Endodermal cell (in vitro differentiated cells): ENCODE data around the gene BRK1. TPM values are rescaled to one million over a fixed set of nuclear protein-coding genes. Genes with fewer than 3 reads are reported as not detected.
"Not testable (repeated sequence)": the region's sequence is repeated elsewhere in the genome, so short reads cannot be mapped to it uniquely, and the experiment has no call there.

ENCODE experiments used
- DNase-seq: peaks from one replicate; pipeline ENCODE4 v3.0.0-alpha.2; 2017
- H3K27ac ChIP-seq: 2 replicates; pipeline ENCODE4 v1.5.1; 2013; ENCODE audit warnings: mild to moderate bottlenecking, low read depth, low read length, moderate library complexity
- H3K27me3 ChIP-seq: 2 replicates; pipeline ENCODE4 v1.6.1; 2013; ENCODE audit warnings: mild to moderate bottlenecking, low read length, moderate library complexity; ENCODE audit not compliant: insufficient read depth, control insufficient read depth, poor library complexity, severe bottlenecking
- H3K36me3 ChIP-seq: 2 replicates; pipeline ENCODE4 v1.7.0; 2013; ENCODE audit warnings: mild to moderate bottlenecking, low read length, moderate library complexity; ENCODE audit not compliant: control insufficient read depth, insufficient read depth
- H3K4me1 ChIP-seq: one replicate; pipeline ENCODE4 v1.7.0; 2013; ENCODE audit warnings: low read length; ENCODE audit not compliant: control insufficient read depth, insufficient read depth
- H3K4me3 ChIP-seq: 2 replicates; pipeline ENCODE4 v1.5.1; 2013; ENCODE audit warnings: mild to moderate bottlenecking, low read length, moderate library complexity
- H3K9ac ChIP-seq: 2 replicates; pipeline ENCODE4 v1.6.1; 2013; ENCODE audit warnings: mild to moderate bottlenecking, low read length, moderate library complexity; ENCODE audit not compliant: poor library complexity, severe bottlenecking; ENCODE audit errors: extremely low read depth
- H3K9me3 ChIP-seq: 2 replicates; pipeline ENCODE4 v1.6.1; 2013; ENCODE audit warnings: mild to moderate bottlenecking, low read length, moderate library complexity; ENCODE audit not compliant: control insufficient read depth
- H3K27ac Mint-ChIP-seq: 2 replicates; pipeline ENCODE4 v1.8.0; 2020; ENCODE audit warnings: mixed read lengths
- H3K27me3 Mint-ChIP-seq: 2 replicates; pipeline ENCODE4 v1.8.0; 2021; ENCODE audit warnings: mild to moderate bottlenecking, mixed read lengths; ENCODE audit not compliant: insufficient read depth
- H3K36me3 Mint-ChIP-seq: 2 replicates; pipeline ENCODE4 v1.8.0; 2020; ENCODE audit warnings: low read depth, mixed read lengths
- H3K4me1 Mint-ChIP-seq: 2 replicates; pipeline ENCODE4 v1.8.0; 2020; ENCODE audit warnings: mixed read lengths
- H3K4me3 Mint-ChIP-seq: 2 replicates; pipeline ENCODE4 v1.8.0; 2020; ENCODE audit warnings: mild to moderate bottlenecking, moderate library complexity, mixed read lengths
- H3K9me3 Mint-ChIP-seq: 2 replicates; pipeline ENCODE4 v1.8.0; 2020; ENCODE audit warnings: mild to moderate bottlenecking, mixed read lengths
- WGBS, 2 experiments: methylation state at CpG; one replicate each; pipeline versions ENCODE4 v1.1.5 to v1.1.7; 2013; ENCODE audit warnings: missing lambda C conversion rate in 2 of 2, mixed read lengths in 1 of 2; ENCODE audit not compliant: insufficient coverage in 1 of 2, insufficient read length in 1 of 2; 5-methylcytosine and 5-hydroxymethylcytosine counted together
- total RNA-seq, 2 donors: library from RNA; stranded (reverse); fragmentation: NEBNext Ultra II Directional in 1 of 2; extraction: Animal tissue kit (Norgen Biotek cat#: 25700) in 1 of 2; gene quantifications; 2 replicates in 1 of 2; 3 replicates in 1 of 2; pipeline ENCODE4 v1.2.1, GENCODE V29; 2021
- TF ChIP-seq, protein P1 (sequence below): fragments of 200-600 bp; sonication (generic); conservative IDR thresholded peaks from 2 replicates; pipeline ENCODE4 v1.5.0; 2021; ENCODE audit warnings: antibody characterized with exemption, mild to moderate bottlenecking

BRK1 gene
- total RNA-seq, 2 donors from 2014 or later, result 110 to 116 TPM

DNA sequence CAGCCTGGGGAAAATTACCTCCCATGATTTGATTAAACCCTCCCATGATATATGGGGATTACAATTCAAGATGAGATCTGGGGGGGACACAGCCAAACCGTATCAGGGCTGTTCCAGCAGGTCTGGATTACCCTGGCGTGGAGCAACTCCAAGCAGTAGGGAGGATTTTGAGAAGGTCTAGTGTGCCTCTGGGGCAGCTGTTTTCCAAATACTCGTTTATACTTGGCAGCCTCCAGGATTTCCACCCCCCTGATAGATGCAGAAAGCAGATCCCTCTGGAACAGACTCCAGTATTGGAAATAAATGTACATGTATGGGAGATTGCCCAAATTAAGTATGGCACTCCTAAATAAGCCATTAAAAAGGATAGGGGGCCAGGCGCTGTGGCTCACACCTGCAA is 41.6 kb downstream of the BRK1 start:
- H3K4me3 Mint-ChIP-seq, result no peak overlapping the region
- no peak overlapping the region for H3K27ac ChIP-seq
- no peaks in the 10 kb centered on the region for H3K4me1 Mint-ChIP-seq

DNA sequence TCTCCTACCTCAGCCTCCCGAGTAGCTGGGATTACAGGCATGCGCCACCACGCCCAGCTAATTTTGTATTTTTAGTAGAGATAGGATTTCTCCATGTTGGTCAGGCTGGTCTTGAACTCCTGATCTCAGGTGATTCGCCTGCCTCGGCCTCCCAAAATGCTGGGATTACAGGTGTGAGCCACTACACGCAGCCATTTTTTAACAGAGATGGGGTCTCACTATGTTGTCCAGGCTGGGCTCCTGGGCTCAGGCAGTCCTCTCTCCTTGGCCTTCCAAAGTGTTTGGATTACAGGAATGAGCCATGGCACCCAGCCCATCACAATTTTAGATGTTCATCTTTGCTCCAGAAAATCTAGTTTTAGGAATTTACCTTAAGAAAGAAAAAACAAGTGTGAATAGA is 43.1 kb downstream of the BRK1 start:
- H3K9ac ChIP-seq, H3K36me3 ChIP-seq, H3K27ac Mint-ChIP-seq, H3K36me3 Mint-ChIP-seq, H3K4me1 ChIP-seq, H3K4me3 ChIP-seq, H3K4me3 Mint-ChIP-seq, H3K27ac ChIP-seq, H3K27me3 Mint-ChIP-seq, H3K9me3 Mint-ChIP-seq, DNase-seq, H3K9me3 ChIP-seq, H3K4me1 Mint-ChIP-seq, H3K27me3 ChIP-seq: not testable (repeated sequence)
- WGBS, 2 experiments, result 94% methylated on average over 4 to 6 of the region's 6 CpGs

More for the DNA sequence above, 41.6 kb downstream of the BRK1 start:
- no peak overlapping the region for H3K4me3 ChIP-seq
- DNase-seq, result no peak
- Mint-ChIP-seq H3K27me3 (peaks cover under 1% of the 10 kb centered on the region), H3K27ac (no peak overlapping the region), H3K9me3 (no peaks in the 10 kb centered on the region), H3K36me3 (peaks cover 22% of the 10 kb centered on the region)
- WGBS, 2 experiments, result 91 to 100% methylated on average over 2 to 4 of the region's 4 CpGs
- no peaks in the 10 kb centered on the region for H3K27me3 ChIP-seq
- TF ChIP-seq, protein P1, sequence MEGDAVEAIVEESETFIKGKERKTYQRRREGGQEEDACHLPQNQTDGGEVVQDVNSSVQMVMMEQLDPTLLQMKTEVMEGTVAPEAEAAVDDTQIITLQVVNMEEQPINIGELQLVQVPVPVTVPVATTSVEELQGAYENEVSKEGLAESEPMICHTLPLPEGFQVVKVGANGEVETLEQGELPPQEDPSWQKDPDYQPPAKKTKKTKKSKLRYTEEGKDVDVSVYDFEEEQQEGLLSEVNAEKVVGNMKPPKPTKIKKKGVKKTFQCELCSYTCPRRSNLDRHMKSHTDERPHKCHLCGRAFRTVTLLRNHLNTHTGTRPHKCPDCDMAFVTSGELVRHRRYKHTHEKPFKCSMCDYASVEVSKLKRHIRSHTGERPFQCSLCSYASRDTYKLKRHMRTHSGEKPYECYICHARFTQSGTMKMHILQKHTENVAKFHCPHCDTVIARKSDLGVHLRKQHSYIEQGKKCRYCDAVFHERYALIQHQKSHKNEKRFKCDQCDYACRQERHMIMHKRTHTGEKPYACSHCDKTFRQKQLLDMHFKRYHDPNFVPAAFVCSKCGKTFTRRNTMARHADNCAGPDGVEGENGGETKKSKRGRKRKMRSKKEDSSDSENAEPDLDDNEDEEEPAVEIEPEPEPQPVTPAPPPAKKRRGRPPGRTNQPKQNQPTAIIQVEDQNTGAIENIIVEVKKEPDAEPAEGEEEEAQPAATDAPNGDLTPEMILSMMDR, result no peak
- H3K36me3 ChIP-seq, result peaks cover 10% of the 10 kb centered on the region
- no peaks in the 10 kb centered on the region for H3K9me3 ChIP-seq
- H3K9ac ChIP-seq, result no peak overlapping the region
- H3K4me1 ChIP-seq, result no peaks in the 10 kb centered on the region

DNA sequence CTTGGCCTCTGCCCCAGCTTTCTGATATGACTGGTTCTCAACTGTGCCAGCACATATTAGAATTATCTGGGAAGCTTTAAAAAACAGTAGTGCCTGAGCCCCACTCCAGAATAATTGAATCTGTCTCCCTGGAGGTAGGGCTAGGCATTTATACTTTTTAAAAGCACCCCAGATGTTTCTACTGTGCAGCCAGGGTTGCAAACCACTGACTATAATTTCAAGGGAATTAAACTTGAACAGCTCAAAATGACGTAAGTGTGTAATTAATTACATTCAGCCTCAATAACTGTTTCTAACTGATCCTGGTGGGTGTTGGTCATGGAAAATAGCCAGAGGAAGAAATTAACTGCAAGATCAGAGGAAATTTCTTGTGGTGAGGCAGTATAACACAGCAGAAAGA is 44.9 kb downstream of the BRK1 start:
- H3K27me3 Mint-ChIP-seq, result peaks cover 2% of the 10 kb centered on the region
- H3K36me3 ChIP-seq, result no peaks in the 10 kb centered on the region
- H3K9me3 Mint-ChIP-seq, result no peaks in the 10 kb centered on the region
- H3K27ac Mint-ChIP-seq, result no peak overlapping the region
- no peak overlapping the region for H3K4me3 Mint-ChIP-seq
- H3K27me3 ChIP-seq, result no peaks in the 10 kb centered on the region
- H3K36me3 Mint-ChIP-seq, result no peaks in the 10 kb centered on the region
- DNase-seq, result no peak
- WGBS, 2 experiments, result 89% methylated on average over 1 of the region's 1 CpG; no CpG with 5 or more reads in 1 of the 2 experiments
- no peaks in the 10 kb centered on the region for H3K9me3 ChIP-seq
- no peaks in the 10 kb centered on the region for H3K4me1 Mint-ChIP-seq
- H3K27ac ChIP-seq, result no peak overlapping the region
- H3K4me3 ChIP-seq, result no peak overlapping the region
- no peaks in the 10 kb centered on the region for H3K4me1 ChIP-seq
- TF ChIP-seq, protein P1, result no peak
- H3K9ac ChIP-seq, result no peak overlapping the region

DNA sequence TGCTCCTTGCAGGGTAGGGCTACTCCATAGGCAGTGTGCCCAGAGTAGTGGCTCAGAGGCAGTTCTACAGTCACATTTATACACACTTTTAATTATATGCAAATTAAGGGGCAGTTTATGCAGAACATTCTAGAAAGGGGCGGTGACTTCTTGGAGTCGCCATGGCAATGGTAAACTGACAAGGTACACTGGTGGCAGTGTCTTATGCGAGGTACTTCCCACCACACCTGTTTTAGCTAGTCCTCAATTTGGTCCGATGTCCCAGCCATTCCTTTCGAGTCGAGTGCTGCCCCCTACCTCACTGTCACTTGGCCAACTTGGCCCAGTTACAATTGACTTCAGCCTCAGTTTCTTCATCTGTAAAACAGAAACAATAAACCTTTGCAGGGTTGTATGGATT is 45.5 kb downstream of the BRK1 start:
- Histone ChIP-seq H3K9me3 (no peaks in the 10 kb centered on the region), H3K36me3 (no peaks in the 10 kb centered on the region), H3K9ac (no peak overlapping the region), H3K27ac (no peak overlapping the region), H3K27me3 (no peaks in the 10 kb centered on the region), H3K4me1 (no peaks in the 10 kb centered on the region), H3K4me3 (no peak overlapping the region)
- Mint-ChIP-seq H3K9me3 (no peaks in the 10 kb centered on the region), H3K36me3 (no peaks in the 10 kb centered on the region), H3K27me3 (peaks cover 5% of the 10 kb centered on the region), H3K27ac (no peak overlapping the region), H3K4me3 (no peak overlapping the region), H3K4me1 (no peaks in the 10 kb centered on the region)
- WGBS, 2 experiments, result 80 to 86% methylated on average over 1 to 6 of the region's 6 CpGs
- TF ChIP-seq, protein P1, result peak; percentile 32
- DNase-seq, result no peak
